GM19193 (cell line): Measurements from ENCODE around the gene ZNF14.

Experiments used
- POLR2A ChIP-seq: IDR thresholded peaks from 4 replicates; pipeline ENCODE4 v1.6.1; 2011; ENCODE audit not compliant: insufficient read depth, insufficient read length; ENCODE audit errors: extremely low read depth

Gene ZNF14

GRCh38 chr19:19748249-19748938 is 15.5 kb upstream of the ZNF14 start:
- no peak for TF ChIP-seq POLR2A

- TF ChIP-seq POLR2A = no peak
Measured at GRCh38 chr19:19747357-19748220, 14.7 kb upstream of the ZNF14 start.

- TF ChIP-seq POLR2A = no peak
Measured at GRCh38 chr19:19746286-19747213, 13.6 kb upstream of the ZNF14 start.

GRCh38 chr19:19745496-19746285 is 12.8 kb upstream of the ZNF14 start:
- no peak for TF ChIP-seq POLR2A

GRCh38 chr19:19744641-19745040 is 11.7 kb upstream of the ZNF14 start:
- no peak for TF ChIP-seq POLR2A

GRCh38 chr19:19743176-19743575 is 10.3 kb upstream of the ZNF14 start:
- no peak for TF ChIP-seq POLR2A

- no peak for TF ChIP-seq POLR2A
Measured at GRCh38 chr19:19742773-19743172, 9.9 kb upstream of the ZNF14 start.

- no peak for TF ChIP-seq POLR2A
Measured at GRCh38 chr19:19741184-19741583, 8.3 kb upstream of the ZNF14 start.

- no peak for TF ChIP-seq POLR2A
Measured at GRCh38 chr19:19740755-19741154, 7.8 kb upstream of the ZNF14 start.

GRCh38 chr19:19738564-19738963 is 5.7 kb upstream of the ZNF14 start:
- TF ChIP-seq POLR2A = no peak

- no peak for TF ChIP-seq POLR2A
Measured at GRCh38 chr19:19737559-19738332, 4.8 kb upstream of the ZNF14 start.

- TF ChIP-seq POLR2A = no peak
Measured at GRCh38 chr19:19721896-19722295, 11.0 kb downstream of the ZNF14 start.

GRCh38 chr19:19719798-19720197 is 13.1 kb downstream of the ZNF14 start:
- no peak for TF ChIP-seq POLR2A
